ENCODE measurements around the gene TMPRSS9.
"Not testable (repeated sequence)": the region's sequence is repeated elsewhere in the genome, so short reads cannot be mapped to it uniquely, and the experiment has no call there.

TMPRSS9 gene

GRCh38 chr19:2385053-2385721 lies 25.1 kb downstream of the TMPRSS9 start:
- no peak overlapping the region for H3K4me3 ChIP-seq (replicated peaks; ENCODE audit: low read depth, low read length)
- no peak for TF ChIP-seq CTCF (IDR thresholded peaks at IDR 0.05; ENCODE audit: low read depth, low read length, missing control alignments)
- peak; percentile 99 for DNase-seq (ENCODE audit: extremely low read depth, low read depth)

GRCh38 chr19:2387367-2388288 lies 27.6 kb downstream of the TMPRSS9 start:
- TF ChIP-seq CTCF (IDR thresholded peaks at IDR 0.05; ENCODE audit: low read depth, low read length, missing control alignments) = no peak

GRCh38 chr19:2389594-2389993 lies 29.5 kb downstream of the TMPRSS9 start:
- no peak overlapping the region for H3K4me3 ChIP-seq (replicated peaks; ENCODE audit: low read depth, low read length)
- DNase-seq (ENCODE audit: extremely low read depth, low read depth) = no peak
- no peak for TF ChIP-seq CTCF (IDR thresholded peaks at IDR 0.05; ENCODE audit: low read depth, low read length, missing control alignments)

More at GRCh38 chr19:2387367-2388288, 27.6 kb downstream of the TMPRSS9 start:
- no peak for DNase-seq (ENCODE audit: extremely low read depth, low read depth)
- no peak overlapping the region for H3K4me3 ChIP-seq (replicated peaks; ENCODE audit: low read depth, low read length)

- peak; percentile 65 for DNase-seq (ENCODE audit: extremely low read depth, low read depth)
- peak; percentile 82 for TF ChIP-seq CTCF (IDR thresholded peaks at IDR 0.05; ENCODE audit: low read depth, low read length, missing control alignments)
- no peak overlapping the region for H3K4me3 ChIP-seq (replicated peaks; ENCODE audit: low read depth, low read length)
Measured at GRCh38 chr19:2391118-2391725, 31.2 kb downstream of the TMPRSS9 start.

- no peak overlapping the region for H3K4me3 ChIP-seq (replicated peaks; ENCODE audit: low read depth, low read length)
- DNase-seq (ENCODE audit: extremely low read depth, low read depth) = no peak
- no peak for TF ChIP-seq CTCF (IDR thresholded peaks at IDR 0.05; ENCODE audit: low read depth, low read length, missing control alignments)
Measured at GRCh38 chr19:2392366-2392765, 32.3 kb downstream of the TMPRSS9 start.

GRCh38 chr19:2392899-2393298 lies 32.8 kb downstream of the TMPRSS9 start:
- not testable (repeated sequence) for H3K4me3 ChIP-seq (replicated peaks; ENCODE audit: low read depth, low read length); DNase-seq (ENCODE audit: extremely low read depth, low read depth)

GRCh38 chr19:2394054-2394441 lies 34.0 kb downstream of the TMPRSS9 start:
- DNase-seq (ENCODE audit: extremely low read depth, low read depth) = no peak
- TF ChIP-seq CTCF (IDR thresholded peaks at IDR 0.05; ENCODE audit: low read depth, low read length, missing control alignments) = no peak
- H3K4me3 ChIP-seq (replicated peaks; ENCODE audit: low read depth, low read length) = no peak overlapping the region
